GM19372 (cell line): Measurements from ENCODE around the gene MAD1L1.

Experiments used
- ATAC-seq: cut with Tn5 transposase; IDR thresholded peaks from one replicate; pipeline ENCODE4 v1.9.1; 2021; ENCODE audit warnings: mild to moderate bottlenecking, low read depth, moderate library complexity; ENCODE audit not compliant: unreplicated experiment

MAD1L1 gene

DNA sequence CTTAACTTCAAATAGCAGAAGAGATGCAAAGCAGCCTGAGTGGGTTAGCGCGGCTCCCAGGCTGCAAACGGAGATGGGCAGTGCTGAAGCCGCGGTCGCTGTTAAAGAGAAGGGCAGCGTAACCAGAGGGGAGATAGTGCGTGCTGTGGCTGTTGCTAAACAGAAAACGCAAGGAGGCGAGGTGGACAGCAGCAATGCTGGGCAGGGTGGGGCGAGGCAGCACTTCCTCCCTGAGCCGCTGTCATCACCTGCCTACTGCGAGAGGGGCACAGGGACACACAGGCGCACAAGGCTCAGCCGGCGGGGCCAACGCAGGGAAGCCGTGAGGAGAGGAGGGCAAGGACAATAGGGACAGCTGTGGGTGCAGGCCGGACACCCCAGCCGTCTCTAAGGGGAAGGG, 137.3 kb downstream of the MAD1L1 start:
- no peak for ATAC-seq

DNA sequence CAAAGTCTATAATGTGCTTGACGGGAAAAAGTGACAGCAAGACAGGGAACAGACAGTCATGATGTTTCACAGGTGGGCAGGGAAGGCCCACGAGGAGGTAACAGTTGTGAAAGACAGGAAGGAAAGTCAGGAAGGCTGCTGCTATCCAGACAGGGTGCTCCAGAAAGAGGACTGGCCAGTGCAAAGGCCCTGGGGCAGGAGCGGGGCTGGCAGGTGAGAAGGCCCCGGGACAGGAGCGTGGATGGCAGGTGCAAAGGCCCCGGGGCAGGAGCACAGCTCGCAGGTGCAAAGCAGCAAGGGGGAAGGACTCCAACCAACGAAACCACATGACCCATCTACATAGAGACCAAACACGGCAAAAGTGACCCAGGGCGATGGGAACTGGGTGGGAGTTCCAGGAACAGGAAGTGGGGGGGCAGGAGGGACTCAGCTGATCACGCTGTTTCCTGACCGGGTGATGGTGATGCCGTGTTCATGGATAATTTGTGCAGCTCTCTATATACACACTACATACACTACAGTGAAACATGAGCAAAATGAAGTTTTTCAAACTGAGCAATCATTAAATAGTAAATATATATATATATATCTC, 138.2 kb downstream of the MAD1L1 start:
- no peak for ATAC-seq

DNA sequence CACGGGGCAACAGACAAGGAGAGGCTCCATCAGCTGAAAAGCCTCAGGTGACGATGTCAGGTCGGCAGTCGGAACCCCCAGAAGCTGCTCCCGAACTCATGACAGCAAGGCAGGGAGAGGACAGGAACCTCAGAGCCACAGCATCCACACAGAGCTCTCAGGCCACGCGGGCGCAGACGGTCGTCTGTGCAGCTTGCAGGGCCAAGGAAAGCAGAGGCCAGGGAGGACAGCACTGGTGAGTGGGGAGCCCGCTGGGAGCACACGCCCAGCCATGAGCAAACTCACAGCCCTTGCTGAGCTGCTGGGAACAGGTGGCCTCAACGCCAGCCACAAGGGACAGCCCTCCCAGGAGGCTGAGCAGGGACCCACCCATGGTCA, 138.9 kb downstream of the MAD1L1 start:
- no peak for ATAC-seq

DNA sequence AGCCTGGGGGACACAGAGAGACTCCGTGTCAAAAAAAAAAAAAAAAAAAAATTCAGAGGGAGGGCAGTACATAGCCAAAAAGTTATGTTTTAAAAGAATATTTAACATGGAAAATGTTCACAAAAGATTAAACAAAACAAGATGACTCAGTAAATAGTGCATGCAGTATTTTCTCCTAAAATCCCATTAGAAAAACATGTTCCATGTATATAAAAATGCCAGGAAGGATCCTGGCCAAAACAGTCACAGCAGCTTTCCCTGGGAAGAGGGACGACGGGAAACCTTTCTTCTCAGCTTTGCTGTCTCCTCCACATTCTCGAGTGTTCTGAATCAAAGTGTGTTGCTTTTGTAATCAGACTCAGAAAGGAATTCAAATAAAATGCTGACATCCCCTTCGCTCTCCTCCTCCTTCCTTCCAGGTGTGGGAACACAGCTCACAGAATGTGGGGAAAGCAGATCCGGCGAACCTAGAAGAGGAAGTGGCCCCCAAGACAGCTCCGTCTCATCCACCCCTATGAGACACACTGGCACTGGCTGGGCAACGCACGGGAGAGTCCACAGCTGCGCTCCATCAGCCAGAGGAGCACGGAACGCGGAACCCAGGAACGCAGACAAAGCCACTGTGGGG, 139.4 kb downstream of the MAD1L1 start:
- no peak for ATAC-seq

DNA sequence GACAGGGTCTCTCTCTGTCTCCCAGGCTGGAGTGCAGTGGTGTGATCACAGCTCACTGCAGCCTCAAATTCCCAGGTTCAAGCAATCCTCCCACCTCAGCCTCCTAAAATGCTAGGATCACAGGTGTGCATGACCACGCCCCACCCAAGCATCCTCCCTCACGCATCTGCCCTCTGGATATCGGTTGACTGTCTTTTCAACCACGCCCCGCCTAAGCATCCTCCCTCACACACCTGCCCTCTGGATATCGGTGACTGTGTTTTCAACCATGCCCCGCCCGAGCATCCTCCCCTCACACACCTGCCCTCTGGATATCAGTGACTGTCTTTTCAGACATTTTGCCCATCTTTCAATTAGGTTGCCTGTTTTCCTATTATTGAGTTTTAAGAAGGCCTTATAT, 140.5 kb downstream of the MAD1L1 start:
- no peak for ATAC-seq

DNA sequence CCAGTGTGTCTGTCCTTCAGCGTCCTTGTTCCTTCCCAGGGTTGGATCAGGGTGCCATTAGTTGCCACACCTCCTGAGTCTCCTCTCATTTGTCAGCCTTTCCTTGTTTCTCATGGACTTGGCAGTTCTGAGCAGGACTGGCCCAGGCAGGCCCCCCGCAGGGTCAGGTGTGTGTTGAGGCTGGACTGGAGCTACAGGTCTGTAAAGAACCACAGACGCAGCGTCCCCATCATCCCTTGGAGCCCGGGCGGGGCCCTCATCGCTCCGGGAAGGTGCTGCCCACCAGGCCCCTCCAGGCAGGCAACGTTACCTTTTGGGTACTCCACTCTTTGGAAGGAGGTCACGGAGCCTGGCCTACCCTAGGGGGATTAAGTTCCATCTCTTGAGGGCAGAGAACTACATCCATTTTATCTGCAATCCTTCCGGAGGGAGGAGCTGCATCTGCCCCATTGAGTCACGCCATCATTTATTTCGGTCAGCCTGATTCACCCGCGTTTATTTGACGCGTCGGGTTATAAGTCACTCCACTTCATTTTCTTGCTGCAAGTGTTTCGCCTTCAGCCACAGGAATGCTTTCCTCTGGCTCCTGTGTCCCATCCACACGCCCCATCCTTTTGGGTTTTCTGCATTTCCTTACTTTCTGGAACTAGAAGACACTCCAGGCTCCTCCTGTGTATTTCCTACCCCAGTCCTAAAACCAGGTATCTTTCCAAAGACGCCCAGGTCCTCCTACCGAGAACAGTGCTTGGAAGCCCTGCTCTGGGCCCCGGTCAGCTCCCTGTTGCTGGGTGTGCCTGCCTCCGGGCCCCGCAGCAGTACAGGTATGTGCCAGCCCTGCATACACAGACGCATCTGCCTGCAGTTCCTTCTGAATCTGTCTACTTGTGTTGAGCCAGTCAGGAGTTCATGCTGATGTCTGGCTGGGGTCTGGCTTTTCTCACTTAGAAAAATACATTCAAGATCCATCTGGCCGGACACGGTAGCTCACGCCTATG, 141.9 kb downstream of the MAD1L1 start:
- ATAC-seq, result no peak

DNA sequence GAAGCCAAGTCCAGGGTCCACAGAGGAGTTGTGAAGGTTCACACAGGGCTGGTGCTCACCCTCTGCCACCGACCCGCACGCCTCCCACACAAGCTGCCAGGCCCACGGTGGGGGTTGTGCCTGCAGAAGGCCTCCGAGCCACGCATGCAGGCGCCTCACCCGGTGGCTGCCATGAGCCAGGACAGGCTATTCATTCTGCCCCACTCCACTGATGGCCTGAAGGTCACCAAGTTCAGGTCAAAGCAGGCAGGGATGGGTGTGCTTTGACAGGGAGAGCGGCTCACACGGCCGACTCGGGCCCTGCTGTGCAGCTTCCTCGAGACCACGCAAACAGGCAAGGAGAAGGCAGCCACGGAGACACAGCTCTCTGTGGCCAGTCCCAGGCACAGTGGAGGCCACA, 143.9 kb downstream of the MAD1L1 start:
- no peak for ATAC-seq

DNA sequence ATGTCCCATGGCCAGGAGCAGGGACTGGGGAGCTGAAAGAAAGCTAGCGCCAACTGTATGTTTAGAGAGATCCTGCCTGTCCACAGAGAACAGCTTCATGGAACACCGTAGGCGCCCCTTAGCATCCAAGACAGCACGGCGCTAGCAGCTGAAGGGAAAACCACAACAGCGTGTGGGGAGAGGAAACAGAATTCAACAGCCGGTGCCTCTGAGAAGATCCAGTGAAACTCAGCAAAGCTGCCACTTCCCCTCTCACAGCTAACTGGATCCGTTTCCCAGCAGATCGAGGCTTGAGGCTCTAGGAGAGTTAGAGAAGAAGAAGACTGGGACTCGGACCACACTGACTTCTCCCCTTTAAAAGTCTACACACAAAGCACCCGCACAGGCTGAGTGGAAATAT, 145.0 kb downstream of the MAD1L1 start:
- ATAC-seq, result no peak

DNA sequence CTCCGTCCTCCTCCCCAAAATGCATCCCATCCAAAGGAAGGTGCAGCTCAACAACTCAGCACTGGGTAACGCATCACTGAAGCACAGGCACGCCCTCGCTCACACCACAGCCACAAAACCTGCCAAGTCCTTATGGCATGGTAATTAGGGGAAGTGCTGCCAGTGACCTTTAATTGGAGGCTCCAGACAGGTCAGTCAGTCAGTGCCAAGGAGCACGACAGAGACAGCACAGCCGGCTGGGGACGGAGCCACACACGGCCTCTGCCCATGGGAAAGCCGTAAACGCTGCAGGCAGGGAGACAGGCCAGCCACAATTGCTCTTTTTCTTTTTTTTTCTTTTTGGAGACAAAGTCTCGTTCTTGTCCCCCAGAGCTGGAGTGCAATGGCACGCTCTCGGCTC, 146.5 kb downstream of the MAD1L1 start:
- no peak for ATAC-seq

DNA sequence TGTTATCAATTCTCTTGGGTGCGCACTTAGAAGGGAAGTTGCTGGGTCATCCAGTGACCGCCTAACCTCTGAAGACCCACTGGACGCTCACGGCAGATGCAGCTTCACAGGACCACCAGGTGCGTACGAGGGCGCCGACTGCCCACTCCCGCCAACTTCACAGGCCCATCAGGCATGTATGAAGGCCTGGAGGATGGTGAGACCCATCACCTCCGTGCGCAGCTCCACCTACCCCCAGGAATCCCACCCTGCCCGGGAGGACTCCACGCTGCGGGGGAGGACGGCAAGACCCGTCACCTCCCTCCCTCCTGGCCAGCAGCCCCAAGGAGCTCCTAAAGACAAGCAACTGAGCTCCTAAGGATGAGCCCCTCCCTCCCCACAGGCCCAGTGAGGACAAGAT, 146.9 kb downstream of the MAD1L1 start:
- no peak for ATAC-seq

DNA sequence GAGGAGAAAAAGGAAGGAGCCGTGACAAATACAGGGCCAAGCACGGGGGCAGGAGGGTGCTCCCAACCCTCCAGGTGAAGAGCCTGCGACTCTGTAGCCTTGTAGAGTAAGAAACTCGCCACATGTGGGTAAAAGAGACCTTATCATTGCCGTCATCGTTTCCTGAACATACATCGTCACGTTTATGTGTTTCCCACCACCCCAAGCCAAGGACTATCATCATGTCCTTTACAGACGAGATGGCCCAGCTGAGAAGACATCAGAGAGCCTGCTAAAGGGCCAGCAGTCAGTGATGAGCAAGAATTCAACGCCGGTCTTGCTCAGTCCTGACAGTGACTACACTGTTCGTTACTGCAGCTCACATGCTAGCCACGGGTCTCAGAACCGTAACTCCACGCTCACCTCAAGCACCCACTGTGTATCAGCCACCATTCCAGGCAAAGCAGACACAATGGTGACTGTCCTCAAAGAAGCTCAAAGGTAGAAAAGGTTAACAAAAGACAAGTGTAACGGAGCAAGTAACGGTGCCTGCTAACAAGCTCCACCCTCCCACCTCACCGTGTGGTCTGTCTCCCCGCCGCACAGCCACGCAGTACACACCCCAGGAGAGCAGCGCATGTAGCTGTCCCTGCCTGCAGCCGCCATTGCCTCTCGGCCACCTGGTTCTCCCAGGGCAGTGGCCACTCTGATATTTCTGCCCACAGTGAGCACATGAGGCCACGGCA, 147.8 kb downstream of the MAD1L1 start:
- ATAC-seq, result no peak

DNA sequence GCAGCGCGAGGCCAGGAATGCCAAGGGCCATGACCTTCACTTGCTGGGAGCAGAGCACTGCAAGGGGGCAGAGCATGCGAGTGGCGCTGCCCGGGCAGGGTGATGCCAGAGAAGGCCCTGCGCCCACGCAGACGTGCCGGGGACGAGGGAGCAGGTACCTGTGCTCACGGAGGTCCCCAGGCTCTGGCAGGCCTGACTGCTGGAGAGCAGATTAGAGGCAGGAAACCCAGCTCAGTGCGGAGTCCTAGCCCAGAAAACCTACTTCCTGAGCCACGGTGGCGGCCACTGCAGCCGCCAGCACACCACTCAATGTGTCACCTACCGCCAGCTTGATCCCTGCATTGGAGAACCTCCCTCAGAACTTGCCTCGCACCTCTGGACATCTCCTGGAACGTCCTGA, 148.4 kb downstream of the MAD1L1 start:
- no peak for ATAC-seq

DNA sequence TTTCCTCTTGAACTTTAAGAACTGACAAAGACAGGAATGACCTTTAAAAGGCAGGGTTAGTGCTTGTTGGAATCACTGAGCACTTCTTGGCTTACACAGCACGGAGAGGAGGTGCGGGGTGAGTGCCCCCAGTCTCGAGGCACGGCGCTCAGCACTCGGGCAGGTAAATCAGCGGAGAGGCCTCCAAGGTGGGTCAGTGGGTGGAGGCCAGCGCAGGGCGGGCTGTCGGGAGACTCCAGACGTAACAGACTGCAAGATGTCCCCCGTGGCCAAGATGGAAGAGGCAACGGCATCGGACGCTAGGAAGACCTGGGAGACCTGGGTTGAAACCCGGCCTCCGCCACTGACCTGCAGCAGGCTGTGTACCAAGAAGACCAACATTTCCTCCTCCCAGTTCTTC, 149.4 kb downstream of the MAD1L1 start:
- no peak for ATAC-seq

DNA sequence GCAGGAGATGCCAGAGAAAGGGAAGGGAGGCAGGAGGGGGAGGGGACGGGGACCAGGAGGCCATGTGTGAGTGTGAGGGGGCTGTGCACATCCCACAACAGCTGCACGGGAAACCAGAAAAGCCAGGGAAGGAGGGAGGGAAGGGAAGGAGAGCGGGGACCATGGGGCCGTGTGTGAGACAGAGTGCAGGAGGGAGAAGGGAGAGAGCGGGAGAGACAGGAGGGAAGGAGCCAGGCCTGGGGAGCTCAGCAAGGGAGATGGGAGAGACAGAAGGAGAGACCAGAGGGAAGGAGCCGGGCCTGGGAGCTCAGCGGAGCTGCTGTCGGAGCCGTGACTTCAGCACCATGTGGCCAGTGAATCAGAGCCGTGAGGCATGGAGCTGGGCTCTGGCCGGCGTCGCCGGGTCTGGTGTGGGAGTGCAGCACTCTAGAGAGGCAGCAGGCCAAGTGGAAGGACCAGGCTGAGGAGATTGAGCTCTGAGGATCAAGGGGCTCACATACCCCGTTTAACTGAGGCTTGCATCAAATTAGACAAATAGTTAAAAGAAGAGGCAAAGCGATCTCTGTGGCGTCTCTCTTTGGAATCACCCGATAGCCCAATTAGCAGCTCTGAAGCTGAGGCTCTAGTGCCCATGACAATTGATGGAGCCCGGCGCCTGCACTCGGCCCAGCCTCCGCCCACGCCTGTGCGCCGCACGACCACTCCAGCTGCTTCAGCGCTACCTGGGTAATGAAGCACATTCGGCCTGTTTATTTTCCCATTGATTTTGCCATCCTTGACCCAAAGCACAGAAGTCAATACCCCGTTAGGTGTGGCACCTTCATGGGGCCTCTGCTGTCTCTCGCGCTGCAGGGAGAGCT, 150.4 kb downstream of the MAD1L1 start:
- ATAC-seq, result no peak

DNA sequence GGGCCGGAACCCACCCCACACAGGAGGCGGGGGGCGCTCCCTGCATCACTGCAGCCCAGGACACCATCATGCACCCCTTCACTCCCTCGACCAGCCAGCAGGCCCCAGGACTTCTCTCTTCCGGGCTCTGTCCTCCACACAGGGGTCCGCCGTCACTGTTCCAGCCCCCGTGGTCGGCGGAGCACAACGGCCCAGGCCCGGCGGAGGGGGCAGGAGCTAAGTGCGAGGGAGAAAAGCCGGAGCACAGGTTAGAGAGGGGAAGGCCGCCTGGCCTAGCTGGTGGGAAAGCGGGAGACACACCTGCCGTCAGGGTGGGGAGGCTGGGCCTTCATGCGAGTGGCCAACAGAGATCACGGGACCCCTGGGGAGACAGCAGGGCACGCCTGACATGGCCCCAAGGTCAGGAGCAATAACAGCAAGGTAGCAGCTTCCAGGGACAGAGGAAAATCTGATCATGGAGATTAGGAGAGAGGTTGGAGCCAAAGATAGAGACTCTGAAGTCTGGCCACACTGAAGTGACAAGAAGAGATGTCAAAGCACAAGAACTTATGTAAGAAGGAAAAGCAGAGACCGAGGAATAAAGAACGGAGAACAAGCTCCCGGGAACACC, 151.1 kb downstream of the MAD1L1 start:
- ATAC-seq, result no peak

DNA sequence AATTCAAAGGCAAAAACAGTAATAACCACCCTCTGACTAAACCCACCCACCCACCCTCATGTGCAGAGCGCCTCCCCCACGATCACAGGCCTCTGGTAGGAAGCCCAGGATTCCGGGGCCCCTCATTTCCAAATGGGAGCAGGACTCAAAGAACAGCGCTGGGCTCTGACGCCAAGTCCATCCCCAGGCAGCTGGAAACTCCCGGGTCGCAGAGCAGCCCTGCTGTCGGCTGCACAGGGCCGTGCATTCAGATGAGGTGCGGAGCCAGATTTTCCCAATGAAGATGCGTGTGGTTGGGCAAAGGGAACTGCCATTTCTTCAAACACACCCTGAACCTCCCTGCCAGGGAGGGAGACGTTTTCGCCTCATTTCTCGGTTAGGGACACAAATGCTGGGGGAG, 152.3 kb downstream of the MAD1L1 start:
- no peak for ATAC-seq

DNA sequence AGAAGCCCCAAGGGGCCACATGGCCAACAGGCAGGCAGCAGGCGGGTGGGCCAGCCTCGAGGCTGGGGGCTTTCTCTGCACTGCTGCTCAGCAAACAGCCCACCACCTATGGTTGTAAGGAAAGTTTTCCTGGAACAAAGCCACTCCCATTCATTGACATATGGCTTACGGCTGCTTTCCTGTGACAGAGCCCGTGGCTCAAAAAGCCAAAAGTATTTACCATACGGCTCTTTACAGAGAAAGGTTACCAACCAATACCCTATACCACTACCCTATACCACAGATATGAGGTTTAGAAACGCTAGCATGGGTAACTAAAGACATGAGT, 152.7 kb downstream of the MAD1L1 start:
- ATAC-seq, result no peak

DNA sequence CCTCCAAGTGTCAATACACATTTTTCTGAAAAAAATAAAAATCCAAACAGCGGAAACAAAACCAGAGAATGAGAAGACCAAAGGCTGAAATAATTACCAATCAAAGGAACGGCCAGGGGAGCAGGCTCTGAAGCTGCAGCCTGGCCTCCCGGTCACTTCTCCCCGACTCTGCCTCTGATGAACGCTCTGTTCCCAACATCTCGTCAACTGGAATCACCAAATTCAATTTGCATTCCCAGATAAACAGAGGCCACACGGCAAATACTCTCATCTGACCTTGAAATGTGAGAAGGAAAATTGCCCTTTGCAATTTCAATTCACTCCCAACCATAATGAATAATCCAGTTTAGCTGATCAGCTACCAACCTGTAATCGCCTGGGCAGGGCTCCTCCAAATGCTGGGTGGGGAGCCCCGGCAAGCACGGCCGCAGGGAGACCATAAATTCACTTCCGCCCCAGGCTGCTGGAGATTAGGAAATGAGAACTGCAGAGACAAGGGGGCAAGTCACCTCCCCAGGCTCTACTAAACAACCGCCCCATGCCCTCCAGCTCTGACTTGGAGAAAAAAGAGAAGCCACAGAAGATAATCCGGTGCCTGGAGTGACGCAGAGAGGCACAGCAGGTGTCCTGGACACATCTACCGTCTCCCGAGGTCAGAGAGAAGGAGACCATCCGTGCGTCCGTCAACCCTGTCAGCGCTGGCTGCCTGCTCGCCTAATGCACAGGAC, 153.2 kb downstream of the MAD1L1 start:
- no peak for ATAC-seq

DNA sequence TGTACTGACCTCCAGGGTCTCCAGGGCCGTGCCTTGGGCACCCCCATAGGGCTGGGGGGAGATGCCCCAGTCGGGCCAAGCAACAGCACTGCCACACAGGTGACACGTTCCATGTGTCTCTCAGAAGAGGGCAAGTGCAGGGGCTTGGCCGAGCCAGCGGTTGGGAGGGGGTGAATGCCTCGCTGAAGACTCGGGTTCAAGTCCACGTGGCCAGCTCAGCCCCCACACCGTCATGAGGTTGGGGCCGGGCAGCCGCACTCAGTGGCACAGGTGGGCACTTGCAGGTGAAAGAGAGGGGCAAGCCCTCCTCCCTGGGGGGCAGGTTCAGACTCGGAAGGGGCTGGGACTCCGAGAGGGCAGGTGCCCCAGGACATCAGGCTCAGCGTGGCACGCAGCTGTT, 153.8 kb downstream of the MAD1L1 start:
- ATAC-seq, result no peak
